GM12801 (cell line): ENCODE results near the gene ETS2.

ENCODE experiments used
- CTCF ChIP-seq: IDR thresholded peaks from one replicate; pipeline ENCODE4 v1.5.1; 2011; ENCODE audit warnings: control low read depth; ENCODE audit not compliant: insufficient read length; ENCODE audit errors: extremely low read depth

ETS2 gene

GRCh38 chr21:38816400-38816977, 10.8 kb downstream of the ETS2 start:
- no peak for TF ChIP-seq CTCF

- no peak for TF ChIP-seq CTCF
These were observed 11.9 kb downstream of the ETS2 start for GRCh38 chr21:38817371-38818324.

- no peak for TF ChIP-seq CTCF
These were observed 12.6 kb downstream of the ETS2 start for GRCh38 chr21:38818325-38818723.

GRCh38 chr21:38819051-38819718, 13.5 kb downstream of the ETS2 start:
- no peak for TF ChIP-seq CTCF

- no peak for TF ChIP-seq CTCF
These were observed 14.0 kb downstream of the ETS2 start for GRCh38 chr21:38819719-38820159.

- TF ChIP-seq CTCF: no peak
These were observed 14.9 kb downstream of the ETS2 start for GRCh38 chr21:38820471-38821239.
